SKM-1 treated with dmso at 0.1 percent for 144 hours (cell line): ENCODE results near the gene SPSB2.
A peak's percentile ranks its signal among the peaks of the same experiment; 100 is the strongest.

Experiments
- DNase-seq: peaks from one replicate; lab custom pipeline; 2025; ENCODE audit not compliant: unreplicated experiment; lab: John Stamatoyannopoulos, UW

Gene SPSB2

DNA sequence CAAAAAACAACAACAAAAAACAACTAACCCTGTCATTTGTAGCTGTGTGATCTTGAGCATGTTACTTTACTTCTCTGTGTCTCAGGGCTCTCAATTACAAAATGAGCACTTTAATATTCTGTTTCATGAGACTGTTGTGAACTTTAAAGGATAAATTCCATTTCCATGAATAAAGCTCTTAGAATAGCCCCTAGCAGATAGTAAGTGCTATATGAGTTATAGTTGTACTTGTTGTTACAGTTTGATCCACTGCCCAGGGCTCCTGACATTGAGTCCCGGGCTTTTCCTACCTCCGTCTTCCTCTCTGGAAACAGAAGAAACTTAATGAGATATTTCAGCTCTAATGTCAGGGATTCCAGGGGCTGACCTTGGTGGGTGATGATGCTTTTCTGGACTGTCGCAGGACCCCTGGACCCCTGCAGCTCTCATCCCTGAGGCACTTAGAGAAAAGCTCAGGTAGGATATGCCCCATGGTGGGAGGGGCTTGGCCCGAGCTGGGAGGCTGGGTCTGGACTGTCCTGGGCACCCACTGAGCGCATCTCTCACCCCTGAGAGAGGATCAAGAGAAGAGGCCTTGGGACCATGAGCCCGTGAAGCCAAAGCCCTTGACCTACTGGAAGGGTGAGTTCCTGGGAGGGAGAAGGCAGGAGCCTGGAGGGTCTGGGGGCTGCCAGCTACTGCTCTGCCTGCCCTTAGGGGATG lies 39.8 kb downstream of the SPSB2 start:
- DNase-seq, result no peak

DNA sequence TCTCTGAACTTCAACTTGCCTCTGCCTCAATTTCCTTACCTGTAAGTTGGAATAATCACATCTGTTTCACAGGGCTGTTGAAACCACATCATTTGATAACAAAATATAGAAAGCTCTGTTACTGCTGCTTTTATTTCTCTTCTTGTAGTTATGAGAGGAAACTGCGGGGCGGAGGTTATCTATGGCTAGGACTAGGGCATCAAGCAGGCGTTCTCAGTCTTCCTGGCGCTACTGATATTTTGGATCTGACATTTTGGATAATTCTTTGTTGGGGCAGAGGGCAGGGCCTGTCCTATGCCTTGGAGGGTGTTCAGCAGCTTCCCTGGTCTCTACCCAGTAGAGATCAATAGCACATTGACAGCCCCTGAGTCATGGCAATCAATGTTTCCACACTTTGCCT lies 41.0 kb downstream of the SPSB2 start:
- no peak for DNase-seq

DNA sequence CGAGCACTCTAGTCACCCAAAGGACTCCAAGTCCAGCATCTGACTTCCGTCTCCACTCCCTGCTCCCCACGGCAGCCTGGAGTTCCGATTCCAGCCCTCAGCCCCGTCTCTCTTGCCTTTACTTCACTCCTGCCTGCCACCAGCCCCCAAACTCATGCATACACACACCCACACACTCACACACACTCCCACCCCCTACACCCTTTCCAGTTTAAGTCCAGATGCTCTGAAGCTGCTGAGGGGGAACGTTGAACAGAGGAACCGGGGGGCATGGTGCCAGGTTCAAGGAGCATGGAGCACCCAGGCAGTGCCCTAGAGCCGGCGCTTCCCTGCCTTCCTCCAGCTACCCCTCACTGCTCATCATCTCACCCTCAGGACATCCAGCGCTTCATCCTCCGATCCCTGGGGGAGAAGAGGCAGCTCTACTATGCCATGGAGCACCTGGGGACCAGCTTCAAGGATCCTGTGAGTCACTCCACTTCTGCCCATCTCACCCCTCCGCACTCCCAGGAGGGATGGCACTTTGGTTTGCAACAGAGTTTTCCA lies 41.6 kb downstream of the SPSB2 start:
- DNase-seq, result no peak

DNA sequence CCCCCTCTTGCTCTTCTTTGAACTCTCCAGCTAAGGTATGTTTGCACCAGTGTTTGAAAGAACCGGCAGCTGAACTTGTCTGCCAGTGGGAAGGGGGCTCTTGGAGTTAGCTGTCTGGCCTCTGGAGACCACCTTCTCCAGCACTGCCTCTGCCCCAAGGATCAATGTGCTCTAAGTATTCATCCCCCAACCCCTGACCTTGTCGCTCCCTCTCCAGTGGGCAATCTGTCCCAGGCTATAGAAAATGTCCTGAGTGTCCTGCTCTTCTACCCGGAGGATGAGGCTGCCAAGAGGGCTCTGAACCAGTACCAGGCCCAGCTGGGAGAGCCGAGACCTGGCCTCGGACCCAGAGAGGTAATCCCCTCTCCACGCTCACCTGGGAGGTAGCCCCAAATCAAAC lies 42.1 kb downstream of the SPSB2 start:
- DNase-seq, result no peak

DNA sequence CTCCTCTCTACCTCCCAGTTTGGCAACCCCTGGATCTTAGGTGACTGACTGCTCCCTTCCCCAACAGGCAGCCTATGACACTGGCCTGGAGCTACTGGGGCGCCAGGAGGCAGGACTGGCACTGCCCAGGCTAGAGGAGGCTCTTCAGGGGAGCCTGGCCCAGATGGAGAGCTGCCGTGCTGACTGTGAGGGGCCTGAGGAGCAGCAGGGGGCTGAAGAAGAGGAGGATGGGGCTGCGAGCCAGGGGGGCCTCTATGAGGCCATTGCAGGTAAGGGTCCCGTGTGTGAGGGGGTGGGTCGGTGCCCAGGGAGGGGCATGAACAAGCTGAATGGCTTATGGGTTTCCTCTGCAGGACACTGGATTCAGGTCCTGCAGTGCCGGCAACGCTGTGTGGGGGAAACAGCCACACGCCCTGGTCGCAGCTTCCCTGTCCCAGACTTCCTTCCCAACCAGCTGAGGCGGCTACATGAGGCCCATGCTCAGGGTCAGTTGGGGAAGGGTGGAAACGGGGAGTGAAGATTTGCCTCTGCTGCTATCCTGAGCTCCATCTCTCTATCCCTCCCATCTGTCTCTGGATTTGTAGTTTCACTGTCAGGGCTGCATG lies 42.7 kb downstream of the SPSB2 start:
- DNase-seq, result no peak

DNA sequence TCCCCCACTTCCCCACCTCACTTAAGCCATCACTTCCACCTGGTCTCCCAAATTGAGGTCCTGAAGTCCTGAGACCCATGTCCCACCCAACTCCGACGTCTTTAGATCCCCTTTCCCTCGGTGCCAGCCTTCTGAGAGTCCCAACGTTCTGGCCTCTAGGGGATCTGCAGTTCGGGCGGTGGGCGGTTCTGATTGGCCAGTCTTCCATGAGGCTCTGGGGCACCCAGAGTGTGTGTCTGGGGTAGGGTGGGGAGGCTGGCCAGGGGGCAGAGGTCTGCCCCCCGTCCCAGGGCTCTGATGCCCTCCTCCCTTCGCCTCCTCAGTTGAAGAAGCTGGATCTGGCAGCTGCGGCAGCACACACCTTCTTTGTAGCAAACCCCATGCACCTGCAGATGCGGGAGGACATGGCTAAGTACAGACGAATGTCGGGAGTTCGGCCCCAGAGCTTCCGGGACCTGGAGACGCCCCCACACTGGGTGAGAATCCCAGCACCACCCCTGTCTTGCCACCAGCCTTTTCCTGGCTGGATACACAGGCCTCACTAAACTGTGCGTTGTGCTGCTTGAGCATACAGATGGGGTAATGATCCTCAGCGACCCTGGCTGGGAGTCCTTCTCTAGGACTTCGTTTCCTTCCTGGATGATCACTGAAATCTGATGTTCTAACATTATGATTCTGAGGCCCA lies 43.4 kb downstream of the SPSB2 start:
- DNase-seq, result no peak

DNA sequence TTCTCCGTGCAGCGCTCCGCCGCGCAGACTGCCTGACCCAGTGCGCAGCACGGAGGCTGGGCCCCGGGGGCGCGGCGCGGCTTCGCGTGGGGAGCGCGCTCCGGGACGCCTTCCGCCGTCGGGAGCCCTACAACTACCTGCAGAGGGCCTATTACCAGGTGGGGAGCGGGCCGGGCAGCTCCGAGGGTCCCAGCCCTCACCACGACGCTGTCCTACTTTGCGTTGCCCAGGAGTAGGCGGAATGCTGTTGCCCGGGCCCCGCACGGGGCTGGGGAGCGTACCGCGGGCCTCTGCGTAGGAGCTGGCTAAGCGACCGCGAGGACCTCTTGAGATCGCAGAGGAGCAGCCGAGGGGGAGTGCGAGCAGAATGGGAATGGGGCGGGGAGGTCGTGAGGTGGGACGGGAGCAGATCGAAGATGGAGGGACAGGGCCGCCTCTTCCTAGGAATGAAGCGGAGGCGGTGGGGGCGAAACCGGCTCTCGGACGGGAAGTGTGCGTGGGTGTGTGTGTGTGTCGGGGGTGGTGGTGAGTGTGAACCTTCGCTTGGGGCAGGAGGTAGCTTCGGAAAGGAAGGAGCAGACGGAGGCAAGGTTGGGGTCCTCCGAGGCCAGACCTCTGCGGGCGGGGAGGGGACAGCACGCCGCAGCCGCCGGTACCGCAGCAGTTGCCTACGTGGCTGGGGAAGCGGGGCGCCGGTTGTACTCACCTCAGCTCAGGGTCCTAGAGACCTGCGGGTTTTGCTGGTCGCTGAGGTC lies 44.1 kb downstream of the SPSB2 start:
- peak; percentile 22 for DNase-seq

DNA sequence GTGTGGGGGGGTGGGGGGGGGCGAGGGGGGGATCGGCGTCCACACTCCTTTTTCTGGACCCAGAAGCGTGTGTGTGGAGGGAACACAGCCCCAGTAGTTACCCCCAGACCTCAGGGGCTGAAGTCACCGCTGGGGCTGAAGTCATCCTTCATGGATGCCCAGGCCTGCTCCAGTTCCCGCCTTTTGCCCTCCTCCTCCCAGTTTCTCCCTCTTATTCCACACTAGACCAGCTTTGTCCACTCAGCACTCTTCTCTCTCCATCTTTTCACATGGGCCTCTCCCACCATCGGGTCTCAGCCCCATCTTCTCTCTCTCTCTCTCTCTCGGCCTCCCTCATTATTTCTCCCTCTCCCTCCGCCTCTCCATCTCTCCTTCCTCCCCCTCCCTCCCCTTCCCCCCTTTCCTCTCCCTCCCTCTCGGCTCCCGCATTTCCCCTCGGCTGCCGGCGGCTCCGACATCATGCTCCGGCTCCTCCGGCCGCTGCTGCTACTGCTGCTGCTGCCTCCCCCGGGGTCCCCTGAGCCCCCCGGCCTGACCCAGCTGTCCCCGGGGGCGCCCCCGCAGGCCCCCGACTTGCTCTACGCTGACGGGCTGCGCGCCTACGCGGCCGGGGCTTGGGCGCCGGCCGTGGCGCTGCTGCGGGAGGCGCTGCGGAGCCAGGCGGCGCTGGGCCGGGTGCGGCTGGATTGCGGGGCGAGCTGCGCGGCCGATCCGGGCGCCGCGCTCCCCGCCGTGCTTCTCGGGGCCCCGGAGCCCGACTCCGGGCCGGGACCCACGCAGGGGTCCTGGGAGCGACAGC lies 44.9 kb downstream of the SPSB2 start, which contains the start of gene P3H3:
Gene P3H3 (plus strand): TSS at position 426 of the 799 bp plus-strand sequence. CDS start 34 bp downstream, at position 460.
- DNase-seq, result no peak

DNA sequence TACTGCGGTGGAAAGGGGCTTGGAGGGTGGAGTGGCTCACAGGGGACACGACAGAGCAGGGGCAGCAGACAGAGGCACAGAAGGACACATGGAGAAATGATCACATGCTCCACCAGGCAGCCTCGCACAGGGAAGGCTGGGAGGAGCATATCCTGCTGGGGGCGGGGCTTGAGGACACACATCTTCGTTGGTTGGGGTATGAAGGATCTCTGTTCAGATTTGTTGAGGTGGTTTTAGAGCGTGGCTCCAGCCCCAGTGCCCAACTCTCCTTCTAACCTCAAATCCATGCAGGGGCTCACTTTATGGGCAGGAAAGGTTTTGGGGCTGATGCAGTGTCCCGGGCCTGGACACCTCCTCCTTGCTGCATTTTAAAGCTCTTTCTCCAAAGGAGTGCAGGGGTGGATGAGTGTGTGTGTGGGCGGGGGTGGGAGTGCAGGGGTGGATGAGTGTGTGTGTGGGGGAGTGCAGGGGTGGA lies 45.6 kb downstream of the SPSB2 start:
- peak; percentile 10 for DNase-seq

DNA sequence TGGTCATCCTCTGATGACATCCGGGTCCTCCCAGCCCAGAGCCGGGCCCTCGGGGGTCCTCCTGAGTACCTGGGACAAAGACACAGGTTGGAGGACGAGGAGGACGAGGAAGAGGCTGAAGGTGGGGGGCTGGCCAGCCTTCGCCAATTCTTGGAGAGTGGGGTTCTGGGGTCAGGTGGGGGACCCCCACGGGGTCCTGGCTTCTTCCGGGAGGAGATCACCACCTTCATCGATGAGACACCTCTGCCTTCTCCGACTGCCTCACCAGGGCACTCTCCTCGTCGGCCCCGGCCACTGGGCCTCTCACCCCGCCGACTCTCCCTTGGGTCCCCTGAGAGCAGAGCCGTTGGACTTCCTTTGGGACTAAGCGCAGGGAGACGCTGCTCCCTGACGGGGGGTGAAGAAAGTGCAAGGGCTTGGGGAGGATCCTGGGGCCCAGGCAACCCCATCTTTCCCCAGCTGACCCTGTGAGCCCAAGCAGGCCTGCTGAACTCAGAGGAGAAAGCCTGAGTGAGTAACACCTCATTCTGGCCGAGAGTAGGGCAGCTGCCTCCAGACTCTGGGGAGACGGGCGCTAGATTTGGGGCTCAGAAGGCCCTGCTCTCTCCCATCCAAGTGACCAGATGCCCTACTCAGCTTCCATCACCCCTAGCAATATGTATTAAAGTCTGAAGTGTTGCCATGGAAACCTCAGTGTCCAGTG lies 46.2 kb downstream of the SPSB2 start:
- no peak for DNase-seq

DNA sequence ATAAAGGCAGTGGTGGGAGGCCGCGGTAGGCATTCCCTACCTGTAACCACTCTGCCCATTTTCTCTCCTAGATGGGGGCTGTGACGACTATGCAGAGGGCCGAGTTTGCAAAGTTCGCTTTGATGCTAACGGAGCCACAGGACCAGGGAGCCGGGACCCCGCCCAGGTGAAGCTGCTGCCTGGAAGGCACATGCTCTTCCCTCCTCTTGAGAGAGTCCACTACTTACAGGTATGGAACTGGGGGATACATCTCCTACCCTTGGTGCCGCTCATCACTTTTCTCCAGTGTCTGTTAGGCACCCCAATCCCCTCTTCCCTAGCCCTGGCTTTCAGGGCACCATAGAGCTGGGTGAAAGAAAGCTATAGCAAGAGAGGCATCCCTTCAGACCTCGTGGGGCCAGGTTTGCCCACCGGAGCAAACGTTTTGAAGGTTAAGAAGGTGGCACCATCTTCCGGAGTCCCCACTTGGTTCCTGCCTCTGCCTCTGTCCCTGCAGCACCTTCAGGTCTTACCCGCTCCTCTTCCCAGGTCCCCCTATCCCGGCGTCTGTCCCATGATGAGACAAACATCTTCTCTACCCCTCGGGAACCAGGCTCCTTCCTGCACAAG lies 46.9 kb downstream of the SPSB2 start:
- DNase-seq, result no peak

DNA sequence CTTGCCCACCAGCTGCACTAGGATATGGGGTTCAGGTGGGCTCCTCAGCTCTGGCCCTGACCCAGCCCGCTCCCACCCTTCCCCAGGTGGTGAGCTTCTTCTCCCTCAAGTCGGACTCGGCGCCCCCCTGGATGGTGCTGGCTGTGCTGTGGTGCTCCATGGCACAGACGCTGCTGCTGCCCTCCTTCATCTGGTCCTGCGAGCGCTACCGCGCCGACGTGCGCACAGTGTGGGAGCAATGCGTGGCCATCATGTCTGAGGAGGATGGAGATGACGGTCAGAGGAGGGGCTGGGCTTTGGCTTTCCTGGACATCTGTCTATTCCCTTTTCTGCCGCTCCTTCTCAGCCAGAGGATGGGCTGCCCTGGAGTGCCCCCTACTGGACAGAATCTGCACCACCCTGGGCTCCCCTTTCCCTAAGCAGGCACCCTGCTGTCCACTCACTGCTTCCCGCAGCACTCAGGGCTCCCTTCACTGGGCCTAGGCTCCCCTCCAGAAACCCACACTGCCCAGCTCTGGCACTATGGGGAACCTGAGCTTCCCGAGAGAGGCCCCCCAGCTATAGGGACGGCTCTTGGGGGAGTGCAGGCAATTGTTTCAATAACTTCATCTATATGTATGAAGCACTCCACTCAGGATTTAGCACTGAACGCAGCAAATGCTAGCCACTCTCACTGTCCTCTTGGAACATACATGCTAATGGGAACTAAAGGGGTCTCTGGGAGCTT lies 47.5 kb downstream of the SPSB2 start:
- DNase-seq, result peak; percentile 17

DNA sequence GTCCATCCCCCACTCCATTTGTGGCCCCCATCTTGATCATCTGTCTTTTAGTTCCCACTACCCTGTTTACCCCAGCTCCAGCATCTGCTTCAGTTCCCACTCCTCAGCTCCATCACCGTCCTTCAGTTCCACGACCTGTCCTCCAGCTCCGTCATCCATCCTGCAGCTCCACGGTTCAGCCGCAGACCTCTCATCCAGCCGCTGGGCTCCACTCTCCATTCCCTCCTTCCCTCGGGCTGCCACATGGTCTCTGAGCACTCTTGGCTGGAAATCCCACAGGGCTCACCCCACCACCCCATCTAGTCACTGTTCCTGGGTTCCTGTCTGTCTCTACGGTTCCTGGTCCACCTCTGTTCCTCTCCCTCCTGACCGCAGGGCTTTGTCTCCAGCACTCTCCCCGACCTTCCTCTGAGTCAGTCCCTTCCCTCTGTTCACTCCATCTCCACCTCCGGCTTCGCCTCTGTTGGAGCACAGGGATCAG lies 48.2 kb downstream of the SPSB2 start:
- no peak for DNase-seq

DNA sequence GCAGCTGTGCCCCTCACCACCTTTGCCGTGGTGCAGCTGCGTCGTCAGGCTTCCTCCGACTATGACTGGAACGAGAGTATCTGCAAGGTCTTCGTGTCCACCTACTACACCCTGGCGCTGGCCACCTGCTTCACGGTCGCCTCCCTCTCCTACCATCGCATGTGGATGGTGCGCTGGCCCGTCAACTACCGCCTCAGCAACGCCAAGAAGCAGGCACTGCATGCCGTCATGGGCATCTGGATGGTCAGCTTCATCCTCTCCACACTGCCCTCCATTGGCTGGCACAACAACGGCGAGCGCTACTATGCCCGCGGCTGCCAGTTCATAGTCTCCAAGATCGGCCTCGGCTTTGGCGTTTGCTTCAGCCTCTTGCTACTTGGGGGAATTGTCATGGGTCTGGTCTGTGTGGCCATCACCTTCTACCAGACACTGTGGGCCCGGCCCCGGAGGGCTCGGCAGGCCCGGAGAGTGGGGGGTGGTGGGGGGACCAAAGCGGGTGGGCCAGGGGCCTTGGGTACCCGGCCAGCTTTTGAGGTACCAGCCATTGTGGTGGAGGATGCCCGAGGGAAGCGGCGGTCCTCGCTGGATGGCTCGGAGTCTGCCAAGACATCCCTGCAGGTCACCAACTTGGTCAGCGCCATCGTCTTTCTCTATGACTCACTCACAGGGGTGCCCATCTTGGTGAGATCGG lies 48.9 kb downstream of the SPSB2 start:
- DNase-seq, result no peak

DNA sequence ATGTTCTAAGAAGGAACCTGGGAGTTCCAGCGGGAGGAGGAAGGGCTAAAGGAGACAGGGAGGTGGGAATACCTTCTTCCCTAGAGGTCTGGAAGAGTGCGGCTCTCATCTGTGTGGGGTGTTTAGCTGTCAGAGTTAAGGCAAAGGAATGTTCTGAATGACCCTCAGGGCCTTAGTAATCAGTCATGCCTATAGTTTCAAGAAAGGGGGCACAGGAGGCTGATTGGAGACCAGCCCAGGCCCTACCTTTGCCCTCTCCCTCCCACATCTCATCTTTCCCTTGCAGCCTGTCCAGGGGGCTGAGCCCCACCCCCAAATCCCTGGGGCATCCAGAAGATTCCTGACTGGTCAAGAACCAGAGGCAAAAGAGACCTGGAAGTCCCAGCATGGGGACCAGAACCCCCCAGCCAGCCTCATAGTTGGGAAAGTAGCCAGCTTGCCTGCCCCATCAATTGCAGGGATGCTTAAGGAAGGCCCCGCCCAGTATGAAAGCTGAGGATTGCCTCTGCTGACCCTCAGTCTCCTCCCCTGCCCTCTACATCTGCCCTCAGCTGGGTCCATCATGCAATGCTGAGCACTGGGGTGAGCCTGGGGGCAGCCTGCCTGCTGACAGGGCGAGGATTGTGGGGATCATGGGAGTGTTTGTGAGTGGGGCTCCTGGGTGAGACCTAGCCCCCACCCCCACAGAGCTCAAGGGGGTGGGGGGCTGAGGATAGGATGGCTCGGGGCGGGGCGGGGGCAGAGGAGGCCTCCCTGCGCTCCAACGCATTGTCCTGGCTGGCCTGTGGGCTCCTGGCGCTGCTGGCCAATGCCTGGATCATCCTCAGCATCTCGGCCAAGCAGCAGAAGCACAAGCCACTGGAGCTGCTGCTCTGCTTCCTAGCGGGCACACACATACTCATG lies 49.7 kb downstream of the SPSB2 start:
- DNase-seq, result no peak

DNA sequence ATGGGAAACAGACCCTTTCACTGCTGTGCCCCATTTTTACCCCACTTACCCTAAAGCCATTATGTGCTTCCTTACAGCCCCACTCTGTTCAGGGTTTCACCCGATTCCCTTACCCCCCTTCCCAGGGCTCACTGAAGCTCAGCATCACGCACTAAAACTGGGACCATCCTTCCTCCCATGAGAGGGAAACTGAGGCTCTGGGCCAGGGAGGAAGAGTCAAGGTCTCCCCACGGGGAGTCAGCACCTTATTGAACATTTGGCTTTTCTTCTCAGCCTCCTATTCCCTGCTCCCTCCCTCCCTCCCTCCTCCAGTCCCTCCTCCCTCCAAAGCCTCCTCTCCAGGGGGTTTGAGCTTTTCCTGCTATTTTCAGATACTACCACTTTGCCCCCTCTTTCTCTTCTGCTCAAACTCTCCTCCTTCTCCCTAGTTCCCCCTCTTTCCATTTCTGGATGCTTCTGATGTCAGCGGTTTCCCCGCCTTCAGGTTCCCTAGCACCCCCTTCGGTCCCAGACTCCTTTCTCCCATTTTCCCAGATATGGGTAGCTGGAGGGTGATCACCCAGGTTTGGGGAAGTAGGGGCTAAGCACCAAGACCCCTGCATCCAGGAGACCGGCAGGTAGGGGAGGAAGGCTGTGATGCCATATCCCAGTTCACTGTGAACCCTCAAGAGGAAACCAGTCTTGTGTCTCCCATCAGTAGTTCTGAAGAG lies 50.5 kb downstream of the SPSB2 start:
- DNase-seq, result no peak
